ENCODE results near the gene PTPRD. TPM values are rescaled to one million over a fixed set of nuclear protein-coding genes. Genes with fewer than 3 reads are reported as not detected.

Gene PTPRD
- total RNA-seq, 1 donor from 2014 or later = 136 TPM

- no peaks in the 10 kb centered on the region for H4K20me1 ChIP-seq (ENCODE audit: low read depth)
- Mint-ChIP-seq H3K9me3 (peaks cover 3% of the 10 kb centered on the region), H3K36me3 (peaks cover 21% of the 10 kb centered on the region), H3K4me3 (no peak overlapping the region), H3K27ac (no peak overlapping the region), H3K27me3 (ENCODE audit: insufficient read depth, low read depth) (no peaks in the 10 kb centered on the region), H3K4me1 (peaks cover 12% of the 10 kb centered on the region)
- H3K9ac ChIP-seq = no peak overlapping the region
- no peaks in the 10 kb centered on the region for H3F3A ChIP-seq (ENCODE audit: low read depth)
- peaks cover 4% of the 10 kb centered on the region for H3K36me3 ChIP-seq
- H3K27me3 ChIP-seq = no peaks in the 10 kb centered on the region
- DNase-seq (ENCODE audit: low spot score) = no peak
- H3K4me1 ChIP-seq = peaks cover 9% of the 10 kb centered on the region
- no peak overlapping the region for H2AFZ ChIP-seq (replicated peaks)
- H3K27ac ChIP-seq = no peak overlapping the region
- no peak overlapping the region for H3K4me2 ChIP-seq
- H3K79me2 ChIP-seq (ENCODE audit: low read depth) = no peaks in the 10 kb centered on the region
- H3K9me3 ChIP-seq (ENCODE audit: low read depth) = no peaks in the 10 kb centered on the region
- TF ChIP-seq EZH2 (IDR thresholded peaks at IDR 0.05) = no peak
- no peak for TF ChIP-seq EZH2phosphoT487 (IDR thresholded peaks at IDR 0.05)
- no peak for TF ChIP-seq CTCF (IDR thresholded peaks at IDR 0.05)
- H3K4me3 ChIP-seq = no peak overlapping the region
Measured at GRCh38 chr9:8473244-8474020, 2139.4 kb downstream of the PTPRD start.

DNA sequence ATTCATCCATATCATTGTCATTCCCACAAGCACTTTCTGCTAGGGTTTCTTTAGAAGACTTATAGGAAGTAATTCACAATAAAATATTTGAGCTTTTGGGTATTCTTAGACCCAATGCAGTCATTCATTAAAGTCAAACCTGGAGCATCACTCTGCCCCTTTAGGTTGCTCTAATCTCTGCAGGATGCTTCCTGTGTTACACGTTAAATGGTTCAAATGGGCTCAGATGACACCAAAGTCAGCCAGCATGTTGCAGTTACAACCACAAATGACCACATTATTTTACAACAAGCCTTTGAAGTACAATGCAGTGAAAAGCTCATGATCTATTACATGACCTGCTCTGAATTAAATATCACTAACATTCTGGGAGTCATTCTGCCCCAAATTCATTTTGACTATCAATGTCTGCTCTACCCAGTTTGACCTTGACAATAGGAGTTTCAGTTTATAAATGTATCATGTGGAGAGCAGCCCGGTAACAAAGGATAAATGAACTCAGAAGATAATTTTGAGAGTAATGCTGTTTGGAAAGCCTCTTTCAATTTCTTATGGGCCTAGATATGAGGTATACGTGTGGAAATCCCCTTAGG, 2144.7 kb downstream of the PTPRD start:
- H2AFZ ChIP-seq (replicated peaks) = no peak overlapping the region
- no peaks in the 10 kb centered on the region for H3K79me2 ChIP-seq (ENCODE audit: low read depth)
- H3K27me3 ChIP-seq = no peaks in the 10 kb centered on the region
- no peaks in the 10 kb centered on the region for H3K9me3 ChIP-seq (ENCODE audit: low read depth)
- no peaks in the 10 kb centered on the region for H4K20me1 ChIP-seq (ENCODE audit: low read depth)
- Mint-ChIP-seq H3K9me3 (no peaks in the 10 kb centered on the region), H3K4me3 (no peak overlapping the region), H3K36me3 (peaks cover 33% of the 10 kb centered on the region), H3K4me1 (peaks cover 17% of the 10 kb centered on the region), H3K27me3 (ENCODE audit: insufficient read depth, low read depth) (no peaks in the 10 kb centered on the region), H3K27ac (no peak overlapping the region)
- no peak overlapping the region for H3K4me3 ChIP-seq
- no peaks in the 10 kb centered on the region for H3F3A ChIP-seq (ENCODE audit: low read depth)
- H3K4me2 ChIP-seq = no peak overlapping the region
- no peak overlapping the region for H3K27ac ChIP-seq
- DNase-seq (ENCODE audit: low spot score) = no peak
- H3K4me1 ChIP-seq = peaks cover 5% of the 10 kb centered on the region
- H3K36me3 ChIP-seq = peaks cover 4% of the 10 kb centered on the region
- H3K9ac ChIP-seq = no peak overlapping the region
- no peak for TF ChIP-seq EZH2 (IDR thresholded peaks at IDR 0.05)
- no peak for TF ChIP-seq CTCF (IDR thresholded peaks at IDR 0.05)
- TF ChIP-seq EZH2phosphoT487 (IDR thresholded peaks at IDR 0.05) = no peak

GRCh38 chr9:8457816-8458215, 2155.0 kb downstream of the PTPRD start:
- no peak for DNase-seq (ENCODE audit: low spot score)
- no peaks in the 10 kb centered on the region for H3K9me3 ChIP-seq (ENCODE audit: low read depth)
- H3K79me2 ChIP-seq (ENCODE audit: low read depth) = no peaks in the 10 kb centered on the region
- no peaks in the 10 kb centered on the region for H3K4me1 ChIP-seq
- H3K4me1 Mint-ChIP-seq = no peaks in the 10 kb centered on the region
- no peaks in the 10 kb centered on the region for H3K36me3 ChIP-seq
- no peaks in the 10 kb centered on the region for H3F3A ChIP-seq (ENCODE audit: low read depth)
- no peak overlapping the region for H3K9ac ChIP-seq
- H2AFZ ChIP-seq (replicated peaks) = no peak overlapping the region
- H3K27me3 Mint-ChIP-seq (ENCODE audit: insufficient read depth, low read depth) = peaks cover 2% of the 10 kb centered on the region
- H3K4me2 ChIP-seq = no peak overlapping the region
- no peak overlapping the region for H3K27ac Mint-ChIP-seq
- H4K20me1 ChIP-seq (ENCODE audit: low read depth) = no peaks in the 10 kb centered on the region
- peaks cover 29% of the 10 kb centered on the region for H3K36me3 Mint-ChIP-seq
- TF ChIP-seq EZH2 (IDR thresholded peaks at IDR 0.05) = no peak
- no peak for TF ChIP-seq EZH2phosphoT487 (IDR thresholded peaks at IDR 0.05)
- TF ChIP-seq CTCF (IDR thresholded peaks at IDR 0.05) = no peak
- no peaks in the 10 kb centered on the region for H3K27me3 ChIP-seq
- no peak overlapping the region for H3K4me3 ChIP-seq
- no peak overlapping the region for H3K27ac ChIP-seq
- no peak overlapping the region for H3K4me3 Mint-ChIP-seq
- H3K9me3 Mint-ChIP-seq = no peaks in the 10 kb centered on the region

All from neural progenitor cell (in vitro differentiated cells).